NCI-H2196 (cell line): ENCODE measurements around the gene RIMS4.
"Not testable (repeated sequence)": the region's sequence is repeated elsewhere in the genome, so short reads cannot be mapped to it uniquely, and the experiment has no call there.

Experiments
- DNase-seq: peaks from one replicate; lab custom pipeline; 2025; ENCODE audit not compliant: unreplicated experiment; lab: John Stamatoyannopoulos, UW

RIMS4 gene

DNA sequence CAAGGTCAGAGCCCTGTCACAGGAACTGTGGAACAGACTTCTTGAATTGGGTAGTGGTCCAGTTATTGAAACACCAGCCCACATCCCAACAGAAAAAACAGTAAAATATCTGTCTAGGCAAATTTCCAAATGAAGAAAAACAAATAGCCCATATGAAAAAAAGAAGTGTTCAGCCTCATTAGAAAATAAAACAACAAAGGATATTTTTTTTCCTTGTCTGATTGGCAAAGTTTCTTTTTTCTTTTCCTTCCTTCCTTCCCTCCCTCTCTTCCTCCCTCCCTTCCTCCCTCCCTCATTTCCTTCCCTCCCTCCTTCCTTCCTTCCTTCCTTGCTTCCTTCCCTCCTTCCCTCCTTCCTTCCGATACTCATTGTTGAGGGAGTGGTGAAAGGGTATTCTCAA, 20.6 kb upstream of the RIMS4 start:
- no peak for DNase-seq

DNA sequence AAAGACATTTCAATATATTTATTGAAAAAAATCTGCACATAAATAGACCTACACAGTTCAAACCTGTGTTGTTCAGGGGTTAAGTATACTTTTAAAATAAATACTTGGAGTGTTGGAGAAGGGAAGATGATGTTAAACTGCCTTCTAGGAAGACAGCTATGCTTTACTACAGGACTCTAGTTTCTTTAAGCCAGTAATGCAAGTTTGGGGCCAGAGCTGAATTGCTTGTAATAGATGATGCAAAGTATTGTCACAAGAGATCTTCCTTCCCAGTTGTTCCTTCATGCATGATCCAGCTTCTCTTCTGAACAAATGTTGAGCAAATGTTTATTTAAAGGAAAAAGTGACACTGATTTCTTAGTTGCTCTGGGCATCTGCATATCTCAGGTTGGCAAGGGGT, 20.2 kb upstream of the RIMS4 start:
- DNase-seq = no peak

- DNase-seq = no peak
Observed at GRCh38 chr20:44829688-44830087, 19.3 kb upstream of the RIMS4 start.

GRCh38 chr20:44828640-44829039, 18.3 kb upstream of the RIMS4 start:
- no peak for DNase-seq

DNA sequence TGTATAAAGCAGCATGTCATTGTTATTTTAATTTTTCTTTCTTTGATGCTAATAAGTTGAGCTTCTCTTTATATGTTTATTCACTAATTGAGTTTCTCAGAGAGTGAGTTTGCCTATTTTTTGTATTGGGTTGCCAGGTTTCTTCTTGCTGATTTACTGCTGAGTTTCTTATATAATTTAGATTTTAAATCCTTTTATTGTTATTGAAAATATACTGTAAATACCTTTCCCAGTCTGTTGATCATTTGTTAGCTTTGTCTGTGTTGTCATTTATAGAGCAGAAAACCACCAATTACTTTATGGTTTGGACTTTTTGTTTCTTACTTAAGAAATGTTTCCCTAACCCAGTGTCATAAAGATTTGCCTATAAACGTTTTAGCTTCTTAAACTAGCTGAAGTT, 17.1 kb upstream of the RIMS4 start:
- DNase-seq = no peak

- DNase-seq = not testable (repeated sequence)
Observed at GRCh38 chr20:44821576-44821975, 11.2 kb upstream of the RIMS4 start.

DNA sequence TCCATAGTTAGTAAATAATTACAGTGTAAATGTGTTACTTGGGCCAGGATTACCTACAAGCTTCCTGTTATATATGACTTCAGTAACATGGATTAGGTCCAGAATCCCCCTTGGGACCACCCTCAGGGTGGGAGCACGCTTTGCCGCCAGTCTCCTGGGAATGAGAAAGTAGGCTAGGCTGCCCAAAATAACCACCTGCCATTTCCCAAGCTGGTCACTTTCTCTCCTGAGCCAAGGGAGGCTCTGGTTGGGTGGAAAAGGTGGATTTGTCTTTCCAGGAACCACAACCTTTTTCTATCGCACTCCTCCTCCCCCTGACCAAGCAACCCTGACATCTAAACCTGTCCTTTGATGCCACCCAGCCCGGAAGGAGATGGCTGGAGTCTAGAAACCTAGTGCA, 9.6 kb upstream of the RIMS4 start:
- no peak for DNase-seq

- no peak for DNase-seq
Observed at GRCh38 chr20:44817143-44817910, 7.0 kb upstream of the RIMS4 start.

GRCh38 chr20:44814937-44815336, 4.6 kb upstream of the RIMS4 start:
- no peak for DNase-seq

GRCh38 chr20:44811150-44811685, 872 bp upstream of the RIMS4 start:
- no peak for DNase-seq

DNA sequence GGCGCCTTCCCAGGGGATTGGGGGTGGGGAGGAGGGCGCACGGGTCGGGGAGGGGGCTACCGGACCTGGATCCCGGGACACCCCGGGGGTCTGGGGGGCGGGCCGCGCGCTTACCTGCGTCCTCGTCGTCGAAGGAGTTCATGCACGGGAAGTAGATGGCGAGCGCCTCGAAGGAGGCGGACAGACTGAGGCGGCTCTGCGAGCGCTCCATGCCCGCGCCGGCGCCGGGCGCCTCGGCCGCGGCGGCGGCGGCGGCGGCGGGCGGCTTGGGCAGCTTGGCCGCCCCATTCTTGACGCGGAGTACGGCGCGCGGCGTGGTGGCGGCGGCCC, 320 bp downstream of the RIMS4 start:
- no peak for DNase-seq

DNA sequence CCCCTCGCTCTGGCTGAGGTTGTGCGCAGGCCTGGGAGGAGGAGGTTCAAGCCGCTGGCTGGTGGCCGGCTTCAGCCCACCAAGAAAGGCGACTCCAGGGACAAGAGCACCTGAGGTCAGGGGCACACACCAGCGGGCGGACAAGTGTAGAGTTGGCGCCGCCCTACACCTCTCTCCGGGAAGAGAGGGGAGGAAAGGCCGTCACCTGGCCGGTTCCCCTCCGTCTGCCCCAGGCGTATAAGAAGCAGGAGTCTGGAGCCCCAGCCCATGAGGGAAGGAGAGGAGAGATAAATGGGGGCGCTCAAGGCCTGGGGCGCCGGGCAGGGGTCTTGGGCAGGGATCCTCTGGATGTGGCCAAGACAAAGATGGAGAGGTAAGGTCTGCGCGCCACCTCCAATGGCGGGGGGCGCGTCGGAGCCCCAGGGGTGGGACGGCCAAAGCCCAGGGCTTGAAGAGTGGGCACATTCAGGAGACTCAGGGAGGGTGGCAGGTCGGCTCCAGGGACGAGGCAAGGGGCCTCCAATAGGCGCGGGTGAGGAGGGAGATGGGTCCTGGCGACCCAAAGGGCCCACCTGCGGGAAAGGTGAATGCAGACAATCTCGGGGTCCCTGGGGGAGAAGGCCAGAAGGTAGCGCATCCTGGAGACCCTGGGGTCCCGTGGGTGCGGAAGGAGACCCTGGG, 826 bp downstream of the RIMS4 start:
- DNase-seq = no peak

GRCh38 chr20:44807684-44808056, 2.7 kb downstream of the RIMS4 start:
- no peak for DNase-seq

- no peak for DNase-seq
Observed at GRCh38 chr20:44807051-44807683, 3.2 kb downstream of the RIMS4 start.

DNA sequence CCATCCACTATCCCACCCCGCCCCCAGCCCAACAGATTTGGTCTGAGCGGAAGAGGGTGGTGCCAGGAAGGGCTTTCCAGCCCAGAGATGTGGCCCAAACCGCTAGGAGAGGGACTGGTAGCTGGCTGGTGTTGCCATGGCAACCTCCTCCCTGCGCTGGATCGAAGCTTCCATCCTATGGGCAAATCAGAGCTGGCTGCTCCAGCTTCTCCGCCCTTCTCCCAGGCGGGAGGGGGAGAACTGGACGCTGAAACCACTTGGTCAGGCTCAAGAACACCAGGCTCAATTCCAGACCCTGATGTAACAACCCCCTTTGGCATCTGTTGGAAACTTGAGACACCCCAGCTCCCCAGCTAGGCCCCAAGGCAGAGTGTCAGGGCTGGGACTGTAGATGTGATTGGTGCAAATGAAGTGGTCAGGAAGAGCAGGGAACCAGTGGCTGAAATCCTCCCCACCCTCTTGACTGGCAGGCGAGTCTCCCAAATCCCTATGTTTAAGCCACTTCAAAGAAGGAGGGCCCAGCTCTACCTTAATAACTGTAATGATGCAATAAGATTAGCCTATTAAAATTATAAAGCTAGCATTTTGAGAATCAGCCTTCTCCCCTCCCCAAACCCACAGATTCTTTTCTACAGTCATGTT, 4.2 kb downstream of the RIMS4 start:
- DNase-seq = peak; percentile 97

DNA sequence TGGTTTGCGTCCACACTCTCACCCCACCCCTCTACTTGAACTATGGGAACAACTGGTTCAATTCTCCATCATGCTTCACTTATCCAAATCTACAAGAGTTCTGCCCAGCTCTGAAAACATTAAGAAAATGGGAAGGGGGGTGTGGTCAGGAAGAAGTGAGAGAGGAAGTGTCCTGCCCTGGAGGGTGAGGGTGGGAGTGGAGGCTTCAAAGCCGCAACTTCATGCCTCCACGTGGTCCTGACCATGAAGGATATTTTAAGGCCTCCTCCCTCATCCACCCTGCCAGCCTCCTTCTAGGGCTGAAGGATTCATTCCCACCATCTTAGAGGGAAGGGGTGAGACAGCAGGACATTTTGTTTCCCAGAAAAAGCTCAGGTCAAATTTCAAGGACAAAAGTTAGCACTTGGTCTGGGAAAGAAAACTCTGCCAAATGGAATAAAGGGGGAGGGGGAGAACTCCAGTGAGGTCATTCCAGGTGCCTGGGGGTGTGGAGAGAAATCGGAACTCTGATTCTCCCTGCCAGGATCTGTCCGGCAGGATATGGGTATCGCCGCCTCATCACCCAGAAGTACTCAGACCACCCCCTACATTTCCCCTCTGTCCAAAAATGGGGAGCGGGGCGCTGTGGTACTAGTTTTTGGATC, 4.9 kb downstream of the RIMS4 start:
- peak; percentile 67 for DNase-seq

DNA sequence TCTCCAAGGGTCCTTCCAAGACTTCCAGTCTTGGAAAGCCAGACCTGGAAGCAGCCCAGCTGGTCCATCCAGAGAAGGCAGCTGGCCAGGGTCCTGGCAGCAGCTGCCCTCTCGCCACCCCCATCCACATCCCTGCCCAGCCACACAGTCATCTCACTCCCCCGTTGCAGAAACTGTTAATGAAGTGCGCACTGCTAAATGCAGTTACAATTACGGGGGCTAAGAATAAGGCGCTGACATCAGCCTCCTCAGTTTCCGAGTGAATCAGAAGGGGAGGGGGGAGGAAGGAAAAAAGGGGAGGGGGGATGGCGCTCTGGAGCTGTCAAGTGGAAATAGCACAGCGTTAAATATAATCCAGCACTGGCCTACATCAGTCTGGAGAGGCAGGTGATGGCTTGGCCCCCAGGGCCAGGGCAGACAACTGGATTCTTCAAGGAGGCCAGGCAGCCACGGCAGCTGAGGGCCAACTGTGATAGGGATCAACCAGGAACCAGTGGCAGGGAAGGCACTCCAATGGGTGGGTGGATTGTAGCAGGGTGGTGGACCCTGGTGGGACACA, 6.9 kb downstream of the RIMS4 start:
- DNase-seq = no peak

- no peak for DNase-seq
Observed at GRCh38 chr20:44802702-44803101, 7.6 kb downstream of the RIMS4 start.

GRCh38 chr20:44800391-44801046, 9.8 kb downstream of the RIMS4 start:
- no peak for DNase-seq

- no peak for DNase-seq
Observed at GRCh38 chr20:44799691-44800090, 10.7 kb downstream of the RIMS4 start.
